Hepatocyte (in vitro differentiated cells): ENCODE results near the gene CDK14.

ENCODE experiments used
- CTCF ChIP-seq: fragments of 200-600 bp; sonication (generic); IDR thresholded peaks from 2 replicates; pipeline ENCODE4 v1.5.1; 2016; ENCODE audit warnings: antibody characterized with exemption, mild to moderate bottlenecking; ENCODE audit not compliant: poor library complexity
- EZH2 ChIP-seq: fragments of 200-600 bp; sonication (generic); IDR thresholded peaks from 2 replicates; pipeline ENCODE4 v1.6.1; 2016; ENCODE audit warnings: antibody characterized with exemption, mild to moderate bottlenecking, borderline replicate concordance
- EZH2phosphoT487 ChIP-seq: fragments of 200-600 bp; sonication (generic); IDR thresholded peaks from one replicate; pipeline ENCODE4 v1.6.1; 2018; ENCODE audit warnings: antibody characterized with exemption, mild to moderate bottlenecking, low read depth, moderate library complexity; ENCODE audit not compliant: unreplicated experiment, severe bottlenecking

GRCh38 chr7:90736968-90737939, 141.1 kb downstream of the CDK14 start:
- no peak for TF ChIP-seq CTCF
- no peak for TF ChIP-seq EZH2phosphoT487
- no peak for TF ChIP-seq EZH2
